C4-2B (cell line): ENCODE results near the gene CPLX1.

Experiments
- H3K27ac ChIP-seq: fragments of 450-650 bp; 2 replicates; pipeline ENCODE4 v1.5.1; 2017
- CTCF ChIP-seq: fragments of 450-650 bp; conservative IDR thresholded peaks from 2 replicates; pipeline ENCODE4 v1.5.1; 2017; ENCODE audit warnings: mild to moderate bottlenecking
- ZFX ChIP-seq: fragments of 450-650 bp; IDR thresholded peaks from 2 replicates; pipeline ENCODE4 v1.6.1; 2017

Gene CPLX1

GRCh38 chr4:868421-868820 is 42.5 kb upstream of the CPLX1 start:
- no peak overlapping the region for H3K27ac ChIP-seq
- TF ChIP-seq CTCF: no peak
- TF ChIP-seq ZFX: no peak

- no peak overlapping the region for H3K27ac ChIP-seq
- TF ChIP-seq CTCF (no peak), ZFX (no peak)
These were observed 41.8 kb upstream of the CPLX1 start for GRCh38 chr4:867526-868250.

- H3K27ac ChIP-seq: no peak overlapping the region
- TF ChIP-seq ZFX: no peak
- no peak for TF ChIP-seq CTCF
These were observed 40.9 kb upstream of the CPLX1 start for GRCh38 chr4:866761-867390.

- H3K27ac ChIP-seq: no peak overlapping the region
- TF ChIP-seq ZFX (no peak), CTCF (no peak)
These were observed 40.3 kb upstream of the CPLX1 start for GRCh38 chr4:866068-866760.

- no peak overlapping the region for H3K27ac ChIP-seq
- TF ChIP-seq CTCF (no peak), ZFX (no peak)
These were observed 39.6 kb upstream of the CPLX1 start for GRCh38 chr4:865572-865971.

- TF ChIP-seq CTCF (no peak), ZFX (no peak)
- no peak overlapping the region for H3K27ac ChIP-seq
These were observed 39.2 kb upstream of the CPLX1 start for GRCh38 chr4:865121-865465.

GRCh38 chr4:864456-865120 is 38.7 kb upstream of the CPLX1 start:
- no peak overlapping the region for H3K27ac ChIP-seq
- TF ChIP-seq ZFX (no peak), CTCF (no peak)
